Left ventricle myocardium inferior (tissue), 1 donor: ENCODE results near the gene ADAP2. TPM values are rescaled to one million over a fixed set of nuclear protein-coding genes. Genes with fewer than 3 reads are reported as not detected.
"Not testable (repeated sequence)": the region's sequence is repeated elsewhere in the genome, so short reads cannot be mapped to it uniquely, and the experiment has no call there.

Experiments
- DNase-seq: peaks from one replicate; pipeline ENCODE4 v3.0.0-alpha.2; 2020
- H3K27ac ChIP-seq: fragments of 200-600 bp; replicated peaks from 2 replicates; pipeline ENCODE4 v1.8.0; 2021
- H3K27me3 ChIP-seq: fragments of 200-600 bp; 2 replicates; pipeline ENCODE4 v1.8.0; 2021; ENCODE audit warnings: low read depth
- H3K36me3 ChIP-seq: fragments of 200-600 bp; 2 replicates; pipeline ENCODE4 v1.8.0; 2021
- H3K4me1 ChIP-seq: fragments of 200-600 bp; 2 replicates; pipeline ENCODE4 v1.8.0; 2021
- H3K4me3 ChIP-seq: fragments of 200-600 bp; 2 replicates; pipeline ENCODE4 v1.8.0; 2021; ENCODE audit warnings: mild to moderate bottlenecking, moderate library complexity
- H3K9me3 ChIP-seq: fragments of 200-600 bp; replicated peaks from 2 replicates; pipeline ENCODE4 v1.8.0; 2021
- intact Hi-C: fragments of 100-400 bp; cut with micrococcal nuclease; formaldehyde crosslinking; loops from one replicate; pipeline ENCODE4 v1.11.0; 2022
- total RNA-seq: library from RNA; stranded (reverse); fragmentation: NEBNext Ultra II Directional; extraction: Animal tissue kit (Norgen Biotek cat#: 25700); gene quantifications from one replicate; pipeline ENCODE4 v1.2.1, GENCODE V29; 2021
- TF ChIP-seq, protein P1 (sequence below): fragments of 200-600 bp; IDR thresholded peaks from 2 replicates; pipeline ENCODE4 v1.8.0; 2021; ENCODE audit warnings: antibody characterized with exemption, mild to moderate bottlenecking, borderline replicate concordance
- donor health status: DM: no; HTN: yes; CAD: no; lungs with severe emphysema.

The ADAP2 gene
- total RNA-seq, 1 donor from 2014 or later = 7.0 TPM

GRCh38 chr17:30958187-30958586, 36.4 kb downstream of the ADAP2 start:
- Histone ChIP-seq H3K36me3 (no peaks in the 10 kb centered on the region), H3K4me1 (peaks cover 23% of the 10 kb centered on the region), H3K27ac (peak overlapping the region; percentile 77), H3K9me3 (no peaks in the 10 kb centered on the region), H3K4me3 (no peak overlapping the region), H3K27me3 (no peaks in the 10 kb centered on the region)
- DNase-seq = no peak
- TF ChIP-seq, protein P1, sequence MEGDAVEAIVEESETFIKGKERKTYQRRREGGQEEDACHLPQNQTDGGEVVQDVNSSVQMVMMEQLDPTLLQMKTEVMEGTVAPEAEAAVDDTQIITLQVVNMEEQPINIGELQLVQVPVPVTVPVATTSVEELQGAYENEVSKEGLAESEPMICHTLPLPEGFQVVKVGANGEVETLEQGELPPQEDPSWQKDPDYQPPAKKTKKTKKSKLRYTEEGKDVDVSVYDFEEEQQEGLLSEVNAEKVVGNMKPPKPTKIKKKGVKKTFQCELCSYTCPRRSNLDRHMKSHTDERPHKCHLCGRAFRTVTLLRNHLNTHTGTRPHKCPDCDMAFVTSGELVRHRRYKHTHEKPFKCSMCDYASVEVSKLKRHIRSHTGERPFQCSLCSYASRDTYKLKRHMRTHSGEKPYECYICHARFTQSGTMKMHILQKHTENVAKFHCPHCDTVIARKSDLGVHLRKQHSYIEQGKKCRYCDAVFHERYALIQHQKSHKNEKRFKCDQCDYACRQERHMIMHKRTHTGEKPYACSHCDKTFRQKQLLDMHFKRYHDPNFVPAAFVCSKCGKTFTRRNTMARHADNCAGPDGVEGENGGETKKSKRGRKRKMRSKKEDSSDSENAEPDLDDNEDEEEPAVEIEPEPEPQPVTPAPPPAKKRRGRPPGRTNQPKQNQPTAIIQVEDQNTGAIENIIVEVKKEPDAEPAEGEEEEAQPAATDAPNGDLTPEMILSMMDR = no peak
- intact Hi-C loops = no loop called here

DNA sequence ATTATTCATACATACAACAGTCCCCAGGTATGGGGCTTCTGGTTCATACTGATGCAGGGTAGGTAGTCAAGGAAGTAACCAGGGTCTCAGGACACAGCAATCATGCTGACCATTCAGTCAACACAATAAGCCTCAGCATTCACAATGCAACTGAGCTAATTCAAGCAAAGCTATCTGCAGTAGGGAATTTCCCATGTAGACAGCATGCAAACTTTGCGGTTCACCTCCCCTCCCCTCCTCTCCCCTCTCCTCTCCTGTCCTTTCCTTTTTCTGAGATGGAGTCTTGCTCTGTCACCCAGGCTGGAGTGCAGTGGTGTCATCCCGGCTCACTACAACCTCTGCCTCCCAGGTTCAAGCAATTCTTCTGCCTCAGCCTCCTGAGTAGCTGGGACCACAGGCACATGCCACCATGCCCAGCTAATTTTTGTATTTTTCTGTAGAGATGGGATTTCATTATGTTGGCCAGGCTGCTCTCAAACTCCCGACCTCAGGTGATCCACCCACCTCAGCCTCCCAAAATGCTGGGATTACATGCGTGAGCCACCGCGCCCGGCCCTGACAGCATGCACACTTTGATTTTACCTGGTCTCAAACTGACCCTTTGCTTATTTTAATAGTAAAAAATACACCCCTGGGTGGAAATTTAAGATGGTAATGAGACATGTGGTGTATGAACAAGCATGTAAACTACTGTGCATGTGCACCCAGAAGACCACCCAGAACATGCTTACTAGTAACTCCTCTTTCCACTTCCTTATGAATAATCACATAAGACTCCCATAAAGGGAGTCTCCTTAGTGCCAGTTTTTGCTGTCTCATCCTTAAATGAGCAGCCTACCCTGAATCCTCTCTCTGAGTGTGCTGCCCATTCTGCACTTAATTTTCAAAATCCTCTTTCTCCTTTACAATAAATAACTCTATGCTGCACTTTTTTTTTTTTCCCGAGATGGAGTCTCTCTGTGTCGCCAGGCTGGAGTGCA, 39.8 kb downstream of the ADAP2 start:
- no peak overlapping the region for H3K4me3 ChIP-seq
- H3K36me3 ChIP-seq = no peaks in the 10 kb centered on the region
- H3K27me3 ChIP-seq = no peaks in the 10 kb centered on the region
- TF ChIP-seq, protein P1 = no peak
- H3K27ac ChIP-seq = peak overlapping the region; percentile 8
- no peak for DNase-seq
- peaks cover 14% of the 10 kb centered on the region for H3K4me1 ChIP-seq
- intact Hi-C loops = no loop called here
- no peaks in the 10 kb centered on the region for H3K9me3 ChIP-seq

DNA sequence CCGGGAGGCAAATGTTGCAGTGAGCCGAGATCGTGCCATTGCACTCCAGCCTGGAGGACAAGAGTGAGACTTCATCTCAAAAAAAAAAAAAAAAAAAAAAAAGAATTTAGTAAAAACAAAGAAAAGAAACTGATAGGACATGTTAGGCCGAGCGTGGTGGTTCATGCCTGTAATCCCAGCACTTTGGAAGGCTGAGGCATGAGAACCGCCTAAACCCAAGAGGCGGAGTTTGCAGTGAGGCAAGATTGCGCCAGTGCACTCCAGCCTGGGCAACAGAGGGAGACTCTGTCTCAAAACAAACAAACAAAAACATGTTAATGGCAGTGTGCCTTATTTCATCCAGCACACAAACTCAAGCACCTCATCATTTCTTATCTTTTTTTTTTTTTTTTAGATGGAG, 42.6 kb downstream of the ADAP2 start:
- intact Hi-C loops, H3K36me3 ChIP-seq, H3K4me1 ChIP-seq, H3K27me3 ChIP-seq, DNase-seq, H3K9me3 ChIP-seq, H3K27ac ChIP-seq, H3K4me3 ChIP-seq: not testable (repeated sequence)

- no peak for DNase-seq
- H3K4me3 ChIP-seq = no peak overlapping the region
- H3K27ac ChIP-seq = no peak overlapping the region
- no peaks in the 10 kb centered on the region for H3K9me3 ChIP-seq
- H3K4me1 ChIP-seq = peaks cover 3% of the 10 kb centered on the region
- no peaks in the 10 kb centered on the region for H3K36me3 ChIP-seq
- H3K27me3 ChIP-seq = no peaks in the 10 kb centered on the region
- intact Hi-C loops = no loop called here
- TF ChIP-seq, protein P1 = no peak
Measured at GRCh38 chr17:30964876-30965275, 43.1 kb downstream of the ADAP2 start.

- H3K4me1 ChIP-seq = peaks cover 11% of the 10 kb centered on the region
- intact Hi-C loops = no loop called here
Measured at GRCh38 chr17:30965686-30966085, 43.9 kb downstream of the ADAP2 start.

DNA sequence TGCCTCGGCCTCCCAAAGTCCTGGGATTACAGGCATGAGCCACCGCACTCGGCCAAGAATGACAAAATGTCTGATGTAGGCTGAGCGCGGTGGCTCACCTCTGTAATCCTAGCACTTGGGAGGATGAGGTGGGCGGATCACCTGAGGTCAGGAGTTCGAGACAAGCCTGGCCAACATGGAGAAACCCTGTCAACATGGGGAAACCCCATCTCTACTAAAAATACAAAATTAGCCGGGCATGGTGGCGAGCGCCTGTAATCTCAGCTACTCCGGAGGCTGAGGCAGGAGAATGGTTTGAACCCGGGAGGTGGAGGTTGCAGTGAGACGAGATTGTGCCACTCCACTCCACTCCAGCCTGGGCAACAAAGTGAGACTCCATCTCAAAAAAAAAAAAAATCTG, 46.2 kb downstream of the ADAP2 start:
- Histone ChIP-seq H3K27ac (peak overlapping the region; percentile 95), H3K4me1 (peaks cover 24% of the 10 kb centered on the region)
- DNase-seq, H3K27me3 ChIP-seq, H3K36me3 ChIP-seq, intact Hi-C loops, H3K9me3 ChIP-seq, H3K4me3 ChIP-seq: not testable (repeated sequence)

More at GRCh38 chr17:30965686-30966085, 43.9 kb downstream of the ADAP2 start:
- Histone ChIP-seq H3K27me3 (no peaks in the 10 kb centered on the region), H3K9me3 (no peaks in the 10 kb centered on the region), H3K36me3 (no peaks in the 10 kb centered on the region), H3K4me3 (no peak overlapping the region), H3K27ac (no peak overlapping the region)
- TF ChIP-seq, protein P1 = no peak
- DNase-seq = no peak
